ENCODE measurements around the gene MYO7A.

Gene MYO7A

GRCh38 chr11:77139201-77139600, 11.2 kb downstream of the MYO7A start:
- no peak overlapping the region for H3K9ac ChIP-seq
- H3K27ac ChIP-seq, result no peak overlapping the region
- H3K4me1 ChIP-seq (ENCODE audit: low read depth, poor library complexity, severe bottlenecking), result no peaks in the 10 kb centered on the region
- no peak overlapping the region for H3K4me3 ChIP-seq (IDR thresholded peaks at IDR 0.05; ENCODE audit: insufficient read depth, low read depth, low read length)
- H3K36me3 ChIP-seq (ENCODE audit: insufficient read depth), result no peaks in the 10 kb centered on the region
- no peak overlapping the region for H3K4me2 ChIP-seq
- H3K27me3 ChIP-seq (ENCODE audit: insufficient read depth, low read depth), result no peaks in the 10 kb centered on the region
- no peak overlapping the region for H2AFZ ChIP-seq (ENCODE audit: low read depth)
- no peaks in the 10 kb centered on the region for H4K20me1 ChIP-seq (ENCODE audit: insufficient read depth)
- TF ChIP-seq, protein P1, sequence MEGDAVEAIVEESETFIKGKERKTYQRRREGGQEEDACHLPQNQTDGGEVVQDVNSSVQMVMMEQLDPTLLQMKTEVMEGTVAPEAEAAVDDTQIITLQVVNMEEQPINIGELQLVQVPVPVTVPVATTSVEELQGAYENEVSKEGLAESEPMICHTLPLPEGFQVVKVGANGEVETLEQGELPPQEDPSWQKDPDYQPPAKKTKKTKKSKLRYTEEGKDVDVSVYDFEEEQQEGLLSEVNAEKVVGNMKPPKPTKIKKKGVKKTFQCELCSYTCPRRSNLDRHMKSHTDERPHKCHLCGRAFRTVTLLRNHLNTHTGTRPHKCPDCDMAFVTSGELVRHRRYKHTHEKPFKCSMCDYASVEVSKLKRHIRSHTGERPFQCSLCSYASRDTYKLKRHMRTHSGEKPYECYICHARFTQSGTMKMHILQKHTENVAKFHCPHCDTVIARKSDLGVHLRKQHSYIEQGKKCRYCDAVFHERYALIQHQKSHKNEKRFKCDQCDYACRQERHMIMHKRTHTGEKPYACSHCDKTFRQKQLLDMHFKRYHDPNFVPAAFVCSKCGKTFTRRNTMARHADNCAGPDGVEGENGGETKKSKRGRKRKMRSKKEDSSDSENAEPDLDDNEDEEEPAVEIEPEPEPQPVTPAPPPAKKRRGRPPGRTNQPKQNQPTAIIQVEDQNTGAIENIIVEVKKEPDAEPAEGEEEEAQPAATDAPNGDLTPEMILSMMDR (conservative IDR thresholded peaks at IDR 0.05; ENCODE audit: low read depth, low read length), result no peak
- H3K79me2 ChIP-seq (ENCODE audit: insufficient read depth, low read depth), result no peaks in the 10 kb centered on the region

DNA sequence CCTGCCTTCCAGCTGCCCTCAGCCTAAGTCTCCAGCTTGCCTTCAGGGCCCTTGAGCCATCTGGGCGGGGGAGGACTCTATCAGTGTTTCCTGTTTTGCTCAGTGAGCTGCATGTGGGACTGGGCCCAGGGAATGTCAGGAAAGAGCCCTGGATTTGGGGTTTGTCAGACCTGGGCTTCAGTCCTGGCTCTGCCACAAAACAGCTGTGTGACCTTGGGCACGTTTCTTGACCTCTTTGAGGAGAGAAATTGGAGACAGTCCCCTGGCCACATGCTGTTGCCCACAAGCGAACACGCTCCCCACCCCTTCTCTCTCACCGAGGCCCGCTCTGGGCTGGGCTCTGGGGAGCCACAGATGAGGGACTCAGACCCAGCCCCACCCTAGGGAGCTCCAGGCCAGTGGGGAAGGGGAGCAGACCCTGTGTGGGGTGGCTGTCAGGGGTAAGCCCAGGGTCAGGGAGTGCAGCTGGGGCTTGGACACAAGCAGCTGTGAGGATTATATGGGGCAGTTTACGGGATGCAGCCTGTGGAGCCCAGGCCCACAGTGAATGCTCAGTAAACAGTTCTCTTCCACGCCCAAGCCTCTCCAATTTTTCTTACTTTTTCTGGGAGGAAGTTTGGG, 12.3 kb downstream of the MYO7A start:
- no peaks in the 10 kb centered on the region for H3K4me1 ChIP-seq (ENCODE audit: low read depth, poor library complexity, severe bottlenecking)
- H3K9ac ChIP-seq, result no peak overlapping the region
- H3K79me2 ChIP-seq (ENCODE audit: insufficient read depth, low read depth), result no peaks in the 10 kb centered on the region
- no peaks in the 10 kb centered on the region for H3K27me3 ChIP-seq (ENCODE audit: insufficient read depth, low read depth)
- H4K20me1 ChIP-seq (ENCODE audit: insufficient read depth), result no peaks in the 10 kb centered on the region
- H3K27ac ChIP-seq, result no peak overlapping the region
- TF ChIP-seq, protein P1 (conservative IDR thresholded peaks at IDR 0.05; ENCODE audit: low read depth, low read length), result no peak
- no peak overlapping the region for H2AFZ ChIP-seq (ENCODE audit: low read depth)
- H3K36me3 ChIP-seq (ENCODE audit: insufficient read depth), result no peaks in the 10 kb centered on the region
- no peak overlapping the region for H3K4me2 ChIP-seq
- no peak overlapping the region for H3K4me3 ChIP-seq (IDR thresholded peaks at IDR 0.05; ENCODE audit: insufficient read depth, low read depth, low read length)

DNA sequence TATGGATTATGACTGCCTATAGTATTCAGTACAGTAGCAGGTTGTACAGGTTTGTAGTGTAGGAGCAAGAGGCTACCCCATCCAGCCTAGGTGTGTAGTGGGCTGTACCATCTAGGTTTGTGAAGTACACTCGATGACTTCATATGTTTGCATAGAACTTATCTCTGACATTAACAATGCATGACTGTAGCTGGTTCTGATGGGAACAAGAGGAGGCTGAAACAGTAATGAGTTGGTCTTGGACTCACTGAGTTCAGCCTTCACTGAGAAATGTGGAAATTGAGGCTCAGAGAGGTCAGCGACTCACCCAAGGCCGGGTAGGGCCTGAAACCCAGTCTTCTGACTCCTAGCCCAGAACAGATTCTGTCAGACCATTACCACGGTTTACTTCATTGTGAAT, 13.0 kb downstream of the MYO7A start:
- Histone ChIP-seq H3K27me3 (ENCODE audit: insufficient read depth, low read depth) (no peaks in the 10 kb centered on the region), H3K4me2 (no peak overlapping the region), H3K9ac (no peak overlapping the region), H4K20me1 (ENCODE audit: insufficient read depth) (no peaks in the 10 kb centered on the region), H3K4me3 (IDR thresholded peaks at IDR 0.05; ENCODE audit: insufficient read depth, low read depth, low read length) (no peak overlapping the region), H2AFZ (ENCODE audit: low read depth) (no peak overlapping the region), H3K79me2 (ENCODE audit: insufficient read depth, low read depth) (no peaks in the 10 kb centered on the region), H3K27ac (no peak overlapping the region), H3K4me1 (ENCODE audit: low read depth, poor library complexity, severe bottlenecking) (no peaks in the 10 kb centered on the region), H3K36me3 (ENCODE audit: insufficient read depth) (no peaks in the 10 kb centered on the region)
- TF ChIP-seq, protein P1 (conservative IDR thresholded peaks at IDR 0.05; ENCODE audit: low read depth, low read length), result no peak

- Histone ChIP-seq H2AFZ (ENCODE audit: low read depth) (no peak overlapping the region), H3K27ac (no peak overlapping the region), H3K4me3 (IDR thresholded peaks at IDR 0.05; ENCODE audit: insufficient read depth, low read depth, low read length) (no peak overlapping the region), H3K9ac (no peak overlapping the region), H3K4me2 (no peak overlapping the region), H4K20me1 (ENCODE audit: insufficient read depth) (no peaks in the 10 kb centered on the region), H3K27me3 (ENCODE audit: insufficient read depth, low read depth) (no peaks in the 10 kb centered on the region), H3K36me3 (ENCODE audit: insufficient read depth) (no peaks in the 10 kb centered on the region), H3K79me2 (ENCODE audit: insufficient read depth, low read depth) (no peaks in the 10 kb centered on the region), H3K4me1 (ENCODE audit: low read depth, poor library complexity, severe bottlenecking) (no peaks in the 10 kb centered on the region)
- TF ChIP-seq, protein P1 (conservative IDR thresholded peaks at IDR 0.05; ENCODE audit: low read depth, low read length), result no peak
These were observed 13.4 kb downstream of the MYO7A start for GRCh38 chr11:77141475-77141874.
